Gastrocnemius medialis (tissue), 4 donors: ENCODE results near the gene VCAN. TPM values are rescaled to one million over a fixed set of nuclear protein-coding genes. Genes with fewer than 3 reads are reported as not detected.

Source experiments
- ATAC-seq, 2 donors: fragments of 150-250 bp; one replicate each; pipeline ENCODE4 v1.9.1; 2016
- DNase-seq, 2 donors: peaks; one replicate each; pipeline ENCODE4 v3.0.0-alpha.2; 2019
- H3K27ac ChIP-seq, 4 donors: fragments of 200-600 bp; sonication (generic); 1 replicate in 1 of 4; 2 replicates in 3 of 4; pipeline ENCODE4 v1.5.1; 2016 to 2018; ENCODE audit warnings: mild to moderate bottlenecking in 2 of 4, moderate library complexity in 1 of 4
- H3K27me3 ChIP-seq, 3 donors: fragments of 200-600 bp; sonication (generic) in 2 of 3; 1 replicate in 1 of 3; 2 replicates in 2 of 3; pipeline versions ENCODE4 v1.5.1 to v1.6.0; 2016 to 2019; ENCODE audit warnings: mild to moderate bottlenecking in 1 of 3, moderate library complexity in 1 of 3
- H3K36me3 ChIP-seq, 2 donors: fragments of 200-600 bp; sonication (generic) in 1 of 2; one replicate each; pipeline ENCODE4 v1.5.1; 2017 to 2018
- H3K4me1 ChIP-seq, 2 donors: fragments of 200-600 bp; sonication (generic) in 1 of 2; one replicate each; pipeline ENCODE4 v1.5.1; 2016 to 2017; ENCODE audit warnings: mild to moderate bottlenecking in 2 of 2
- H3K4me3 ChIP-seq, 4 donors: fragments of 200-600 bp; sonication (generic) in 3 of 4; 1 replicate in 1 of 4; 2 replicates in 3 of 4; pipeline ENCODE4 v1.5.1; 2016 to 2019; ENCODE audit warnings: mild to moderate bottlenecking in 2 of 4
- H3K9me3 ChIP-seq, 3 donors: fragments of 200-600 bp; sonication (generic) in 2 of 3; 1 replicate in 1 of 3; 2 replicates in 2 of 3; pipeline ENCODE4 v1.5.1; 2016 to 2019
- CTCF ChIP-seq, 5 experiments: fragments of 450-650 bp in 3 of 5; fragments of 200-600 bp in 2 of 5; sonication (generic) in 2 of 5; IDR thresholded peaks in 4 of 5; conservative IDR thresholded peaks in 1 of 5; 1 replicate in 4 of 5; 2 replicates in 1 of 5; pipeline ENCODE4 v1.5.1; 2016 to 2019; ENCODE audit warnings: antibody characterized with exemption in 5 of 5, mild to moderate bottlenecking in 3 of 5, moderate library complexity in 3 of 5
- POLR2A ChIP-seq, 2 donors: fragments of 450-650 bp; IDR thresholded peaks; one replicate each; pipeline ENCODE4 v1.6.1; 2017; ENCODE audit warnings: antibody characterized with exemption in 2 of 2, mild to moderate bottlenecking in 2 of 2, moderate library complexity in 2 of 2
- in situ Hi-C, 4 donors: fragments of 200-750 bp; cut with MboI; loops; one replicate each; pipeline versions ENCODE4 v1.15.0 to v1.8.0; 2017; ENCODE audit warnings: low sequenced_read_pairs in 4 of 4
- intact Hi-C: fragments of 100-400 bp; cut with DNase I; formaldehyde crosslinking; loops from one replicate; pipeline ENCODE4 v1.15.1; 2023; ENCODE audit warnings: low total_unique reads
- total RNA-seq, 4 donors: library from RNA; depleted of rRNA; stranded (reverse); fragments of >200 nt; gene quantifications; one replicate each; pipeline versions ENCODE4 v1.1.0 to v1.2.3, GENCODE V29; 2016

Gene VCAN
- total RNA-seq, 4 donors from 2014 or later: 5.9 to 29.9 (median 17.4) TPM

DNA sequence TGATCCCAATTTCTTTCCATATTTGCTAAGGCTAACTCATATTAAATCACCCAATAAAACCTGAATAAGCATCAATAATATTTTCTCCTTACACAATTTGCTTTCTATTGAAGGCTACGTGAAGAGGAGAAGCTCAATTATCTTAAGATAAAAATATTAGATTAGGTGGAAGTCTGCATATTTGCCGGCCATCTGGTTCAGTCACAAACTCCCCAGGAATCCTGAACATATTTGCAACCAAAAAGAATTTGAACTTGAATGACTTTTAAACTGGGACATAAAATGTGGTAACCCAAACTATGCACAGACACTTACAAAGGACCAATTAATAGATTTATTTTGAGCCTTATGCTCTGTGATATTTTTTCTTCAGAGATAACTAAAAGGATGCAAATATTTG lies 156.8 kb downstream of the VCAN start:
- no peak for DNase-seq
- Histone ChIP-seq H3K4me3 (no peak overlapping the region), H3K9me3 (no peaks in the 10 kb centered on the region), H3K36me3 (no peaks in the 10 kb centered on the region), H3K4me1 (no peaks in the 10 kb centered on the region), H3K27me3 (no peaks in the 10 kb centered on the region), H3K27ac (no peak overlapping the region)
- intact Hi-C loops: no loop called here
- ATAC-seq: no peak
- no peak for TF ChIP-seq POLR2A (IDR thresholded peaks at IDR 0.05)
- no peak for TF ChIP-seq CTCF (IDR thresholded peaks at IDR 0.05 in 4 of 5, conservative IDR thresholded peaks at IDR 0.05 in 1 of 5)
- in situ Hi-C loops: no loop called here

Other genes starting within 250 kb of the VCAN start
- gene HAPLN1, start 249.1 kb downstream of the VCAN start, total RNA-seq: not detected